ENCODE measurements around the gene HHIPL1. TPM values are rescaled to one million over a fixed set of nuclear protein-coding genes. Genes with fewer than 3 reads are reported as not detected.

HHIPL1 gene
- total and polyA plus RNA-seq, 2 donors (not counting 3 experiments of a cell fraction or from before 2014, with no cell fraction given): 1.3 to 2.1 TPM

DNA sequence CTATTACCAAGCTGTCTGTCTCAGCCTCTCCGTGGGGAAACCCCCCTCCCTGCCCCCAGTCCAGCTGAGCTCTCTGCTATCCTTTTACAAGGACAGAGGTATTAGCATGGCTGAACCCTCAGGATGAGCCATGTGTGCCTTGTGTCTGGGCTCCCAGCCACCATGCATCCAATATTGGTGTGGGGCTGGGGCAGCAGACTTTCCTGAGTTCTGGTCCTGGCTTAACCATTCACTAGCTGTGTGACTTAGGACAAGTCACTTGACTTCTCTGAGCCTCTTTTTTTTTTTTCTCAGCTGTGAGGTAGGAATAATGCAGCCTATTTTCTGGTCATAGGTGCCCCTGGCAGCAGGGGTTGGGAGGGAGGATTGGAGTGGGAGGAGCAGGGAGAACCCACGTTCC is 22.1 kb downstream of the HHIPL1 start:
- no peak for FAIRE-seq
- H3K4me3 ChIP-seq (replicated peaks in 1 of 3; ENCODE audit: insufficient read depth in 1 of 3, low read depth in 1 of 3, low read length in 3 of 3): no peak overlapping the region
- intact Hi-C loops (cut with micrococcal nuclease) (no loop called here), dilution Hi-C loops (cut with MboI; ENCODE audit: extremely low pct_ligation_motif_present, low sequenced_read_pairs) (no loop called here)
- TF ChIP-seq POLR2A (IDR thresholded peaks at IDR 0.05; ENCODE audit: low read depth, low read length) (no peak), MYC (IDR thresholded peaks at IDR 0.05; ENCODE audit: low read depth, low read length) (no peak), POLR2AphosphoS5 (IDR thresholded peaks at IDR 0.05; ENCODE audit: insufficient read depth, low read depth, low read length) (no peak), JUN (IDR thresholded peaks at IDR 0.05; ENCODE audit: borderline replicate concordance, insufficient read depth, insufficient read length, low read depth) (no peak), GATA2 (IDR thresholded peaks at IDR 0.05; ENCODE audit: insufficient read depth, insufficient read length, low read depth, low read length) (no peak), EZH2 (IDR thresholded peaks at IDR 0.05; ENCODE audit: borderline replicate concordance, low read depth, low read length, severe bottlenecking) (no peak), FOS (IDR thresholded peaks at IDR 0.05; ENCODE audit: borderline replicate concordance, insufficient read depth, low read length) (no peak)
- TF ChIP-seq, protein P1, sequence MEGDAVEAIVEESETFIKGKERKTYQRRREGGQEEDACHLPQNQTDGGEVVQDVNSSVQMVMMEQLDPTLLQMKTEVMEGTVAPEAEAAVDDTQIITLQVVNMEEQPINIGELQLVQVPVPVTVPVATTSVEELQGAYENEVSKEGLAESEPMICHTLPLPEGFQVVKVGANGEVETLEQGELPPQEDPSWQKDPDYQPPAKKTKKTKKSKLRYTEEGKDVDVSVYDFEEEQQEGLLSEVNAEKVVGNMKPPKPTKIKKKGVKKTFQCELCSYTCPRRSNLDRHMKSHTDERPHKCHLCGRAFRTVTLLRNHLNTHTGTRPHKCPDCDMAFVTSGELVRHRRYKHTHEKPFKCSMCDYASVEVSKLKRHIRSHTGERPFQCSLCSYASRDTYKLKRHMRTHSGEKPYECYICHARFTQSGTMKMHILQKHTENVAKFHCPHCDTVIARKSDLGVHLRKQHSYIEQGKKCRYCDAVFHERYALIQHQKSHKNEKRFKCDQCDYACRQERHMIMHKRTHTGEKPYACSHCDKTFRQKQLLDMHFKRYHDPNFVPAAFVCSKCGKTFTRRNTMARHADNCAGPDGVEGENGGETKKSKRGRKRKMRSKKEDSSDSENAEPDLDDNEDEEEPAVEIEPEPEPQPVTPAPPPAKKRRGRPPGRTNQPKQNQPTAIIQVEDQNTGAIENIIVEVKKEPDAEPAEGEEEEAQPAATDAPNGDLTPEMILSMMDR (IDR thresholded peaks at IDR 0.05; ENCODE audit: extremely low read depth in 1 of 2, insufficient read depth in 1 of 2, low read depth in 1 of 2, low read length in 2 of 2): no peak
- TF ChIP-seq, protein P2, sequence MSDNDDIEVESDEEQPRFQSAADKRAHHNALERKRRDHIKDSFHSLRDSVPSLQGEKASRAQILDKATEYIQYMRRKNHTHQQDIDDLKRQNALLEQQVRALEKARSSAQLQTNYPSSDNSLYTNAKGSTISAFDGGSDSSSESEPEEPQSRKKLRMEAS (IDR thresholded peaks at IDR 0.05; ENCODE audit: insufficient read depth, insufficient read length): no peak
- H4K20me1 ChIP-seq (replicated peaks; ENCODE audit: control insufficient read depth, extremely low read depth, insufficient read depth, low read length): no peaks in the 10 kb centered on the region
- H3K36me3 ChIP-seq (ENCODE audit: control insufficient read depth in 2 of 2, extremely low read depth in 1 of 2, insufficient read depth in 2 of 2, low read length in 2 of 2): no peaks in the 10 kb centered on the region
- H3K79me2 ChIP-seq (ENCODE audit: control insufficient read depth, insufficient read depth, low read length): no peaks in the 10 kb centered on the region
- no peaks in the 10 kb centered on the region for H3K9me3 ChIP-seq (replicated peaks; ENCODE audit: control insufficient read depth, insufficient read depth, low read length)
- no peaks in the 10 kb centered on the region for H3K27me3 ChIP-seq (ENCODE audit: control insufficient read depth in 2 of 2, insufficient read depth in 2 of 2, low read length in 2 of 2)
- no peaks in the 10 kb centered on the region for H3K9me1 ChIP-seq (replicated peaks; ENCODE audit: control insufficient read depth, extremely low read depth, insufficient read depth, low read length)
- ChIA-PET CTCF (interaction anchor here (0.8 kb wide), 1 partner anchor 12 kb away, joined by 3 read pairs; no protein-coding TSS in a partner anchor), POLR2A (no interaction called here)
- no peaks in the 10 kb centered on the region for H3K4me1 ChIP-seq (ENCODE audit: control insufficient read depth, extremely low read depth, insufficient read depth, low read length)
- DNase-seq (ENCODE audit: low read depth, low spot score): no peak
- BruUV-seq (replicated peaks): no TSS peak
- no peak overlapping the region for H3K4me2 ChIP-seq (ENCODE audit: insufficient read depth, low read length)
- H2AFZ ChIP-seq (ENCODE audit: low read depth, low read length): no peak overlapping the region
- H3K27ac ChIP-seq (ENCODE audit: insufficient read depth, low read depth, low read length): no peak overlapping the region
- H3K9ac ChIP-seq (replicated peaks; ENCODE audit: extremely low read depth, insufficient read depth, low read length): no peak overlapping the region

All from endothelial cell of umbilical vein (primary cell).